ENCODE measurements around the gene ATOH8.

The ATOH8 gene

GRCh38 chr2:85734942-85735608 is 18.7 kb upstream of the ATOH8 start:
- H3K27me3 ChIP-seq (ENCODE audit: insufficient read depth, poor library complexity, severe bottlenecking), result no peaks in the 10 kb centered on the region
- TF ChIP-seq GABPA (IDR thresholded peaks at IDR 0.05; ENCODE audit: low read depth) (no peak), POLR2AphosphoS5 (IDR thresholded peaks at IDR 0.05; ENCODE audit: low read depth) (no peak), SPI1 (IDR thresholded peaks at IDR 0.05; ENCODE audit: borderline replicate concordance, low read depth) (no peak), CTCF (IDR thresholded peaks at IDR 0.05; ENCODE audit: insufficient read depth, low read length) (no peak)
- TF ChIP-seq, protein P1, sequence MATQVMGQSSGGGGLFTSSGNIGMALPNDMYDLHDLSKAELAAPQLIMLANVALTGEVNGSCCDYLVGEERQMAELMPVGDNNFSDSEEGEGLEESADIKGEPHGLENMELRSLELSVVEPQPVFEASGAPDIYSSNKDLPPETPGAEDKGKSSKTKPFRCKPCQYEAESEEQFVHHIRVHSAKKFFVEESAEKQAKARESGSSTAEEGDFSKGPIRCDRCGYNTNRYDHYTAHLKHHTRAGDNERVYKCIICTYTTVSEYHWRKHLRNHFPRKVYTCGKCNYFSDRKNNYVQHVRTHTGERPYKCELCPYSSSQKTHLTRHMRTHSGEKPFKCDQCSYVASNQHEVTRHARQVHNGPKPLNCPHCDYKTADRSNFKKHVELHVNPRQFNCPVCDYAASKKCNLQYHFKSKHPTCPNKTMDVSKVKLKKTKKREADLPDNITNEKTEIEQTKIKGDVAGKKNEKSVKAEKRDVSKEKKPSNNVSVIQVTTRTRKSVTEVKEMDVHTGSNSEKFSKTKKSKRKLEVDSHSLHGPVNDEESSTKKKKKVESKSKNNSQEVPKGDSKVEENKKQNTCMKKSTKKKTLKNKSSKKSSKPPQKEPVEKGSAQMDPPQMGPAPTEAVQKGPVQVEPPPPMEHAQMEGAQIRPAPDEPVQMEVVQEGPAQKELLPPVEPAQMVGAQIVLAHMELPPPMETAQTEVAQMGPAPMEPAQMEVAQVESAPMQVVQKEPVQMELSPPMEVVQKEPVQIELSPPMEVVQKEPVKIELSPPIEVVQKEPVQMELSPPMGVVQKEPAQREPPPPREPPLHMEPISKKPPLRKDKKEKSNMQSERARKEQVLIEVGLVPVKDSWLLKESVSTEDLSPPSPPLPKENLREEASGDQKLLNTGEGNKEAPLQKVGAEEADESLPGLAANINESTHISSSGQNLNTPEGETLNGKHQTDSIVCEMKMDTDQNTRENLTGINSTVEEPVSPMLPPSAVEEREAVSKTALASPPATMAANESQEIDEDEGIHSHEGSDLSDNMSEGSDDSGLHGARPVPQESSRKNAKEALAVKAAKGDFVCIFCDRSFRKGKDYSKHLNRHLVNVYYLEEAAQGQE (IDR thresholded peaks at IDR 0.05; ENCODE audit: insufficient replicate concordance, low read depth), result no peak
- DNase-seq (ENCODE audit: low read depth in 1 of 2, low spot score in 1 of 2), result no peak
- no peak overlapping the region for H3K27ac ChIP-seq (replicated peaks)
- no peak overlapping the region for H3K4me3 ChIP-seq (replicated peaks; ENCODE audit: insufficient read depth, low read length)

DNA sequence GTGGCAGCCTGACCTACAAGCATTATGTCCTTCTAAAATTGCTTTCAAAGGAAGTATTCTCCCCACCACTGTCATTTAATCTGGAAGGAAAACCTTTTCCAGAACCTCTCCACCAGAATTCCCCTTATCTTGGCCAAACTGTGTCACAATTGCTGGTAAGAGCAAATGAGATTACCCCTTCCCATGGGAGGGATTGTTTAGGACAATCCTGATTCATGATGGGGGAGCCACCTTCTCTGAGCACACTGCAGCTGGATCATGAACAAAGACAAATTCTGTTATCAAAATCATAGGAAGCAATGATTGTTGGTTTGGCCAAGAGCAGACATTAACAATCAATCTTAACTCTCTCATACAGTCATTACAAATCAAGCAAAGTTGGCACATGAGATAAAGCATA is 18.1 kb upstream of the ATOH8 start:
- Histone ChIP-seq H3K4me3 (replicated peaks; ENCODE audit: insufficient read depth, low read length) (no peak overlapping the region), H3K27ac (replicated peaks) (no peak overlapping the region), H3K27me3 (ENCODE audit: insufficient read depth, poor library complexity, severe bottlenecking) (no peaks in the 10 kb centered on the region)
- TF ChIP-seq GABPA (IDR thresholded peaks at IDR 0.05; ENCODE audit: low read depth), result no peak
- TF ChIP-seq, protein P1 (IDR thresholded peaks at IDR 0.05; ENCODE audit: insufficient replicate concordance, low read depth), result no peak
- TF ChIP-seq POLR2AphosphoS5 (IDR thresholded peaks at IDR 0.05; ENCODE audit: low read depth), result no peak
- TF ChIP-seq SPI1 (IDR thresholded peaks at IDR 0.05; ENCODE audit: borderline replicate concordance, low read depth), result no peak
- no peak for TF ChIP-seq CTCF (IDR thresholded peaks at IDR 0.05; ENCODE audit: insufficient read depth, low read length)
- DNase-seq (ENCODE audit: low read depth in 1 of 2, low spot score in 1 of 2), result no peak

DNA sequence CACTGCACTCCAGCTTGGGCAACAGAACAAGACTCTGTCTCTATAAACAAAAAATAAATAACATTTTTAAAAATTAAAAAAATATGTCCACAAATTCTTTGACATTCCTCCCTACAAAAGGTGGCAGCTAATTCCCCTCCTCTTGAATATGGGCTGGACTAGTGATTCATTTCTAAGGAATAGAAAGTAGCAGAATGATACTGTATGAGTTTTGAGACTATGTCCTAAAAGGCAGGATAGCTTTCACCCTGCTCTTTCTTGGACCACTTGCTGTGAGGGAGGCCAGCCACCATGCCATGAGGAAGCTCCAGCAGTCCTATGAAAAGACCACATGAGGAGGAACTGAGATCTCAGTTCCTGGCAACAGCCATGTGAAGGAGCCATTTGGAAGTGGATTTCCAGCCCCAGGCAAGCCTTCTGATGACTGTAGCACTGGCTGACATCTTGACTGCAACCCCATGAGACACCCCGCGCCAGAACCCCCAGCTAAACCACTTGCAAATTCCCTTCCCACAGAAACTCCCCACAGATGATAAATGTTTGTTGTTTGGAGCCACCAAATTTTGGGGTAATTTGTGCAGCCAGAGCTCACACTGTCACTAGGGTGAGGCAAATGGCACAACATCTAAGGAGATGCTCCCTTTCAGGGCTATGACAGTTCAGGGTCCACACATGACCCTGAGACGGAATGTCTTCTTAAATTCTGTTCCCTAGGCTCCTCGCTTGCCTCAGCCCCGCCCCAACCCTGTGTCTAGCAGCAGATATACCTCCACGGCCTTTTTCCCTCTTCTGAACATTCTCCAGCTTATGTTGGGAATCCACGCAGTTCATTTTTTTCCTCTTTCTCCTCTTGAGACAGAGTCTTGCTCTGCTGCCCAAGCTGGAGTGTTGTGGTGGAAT is 17.1 kb upstream of the ATOH8 start:
- H3K27me3 ChIP-seq (ENCODE audit: insufficient read depth, poor library complexity, severe bottlenecking), result no peaks in the 10 kb centered on the region
- H3K27ac ChIP-seq (replicated peaks), result no peak overlapping the region
- TF ChIP-seq, protein P1 (IDR thresholded peaks at IDR 0.05; ENCODE audit: insufficient replicate concordance, low read depth), result no peak
- TF ChIP-seq CTCF (IDR thresholded peaks at IDR 0.05; ENCODE audit: insufficient read depth, low read length) (no peak), GABPA (IDR thresholded peaks at IDR 0.05; ENCODE audit: low read depth) (no peak), SPI1 (IDR thresholded peaks at IDR 0.05; ENCODE audit: borderline replicate concordance, low read depth) (no peak), POLR2AphosphoS5 (IDR thresholded peaks at IDR 0.05; ENCODE audit: low read depth) (no peak)
- H3K4me3 ChIP-seq (replicated peaks; ENCODE audit: insufficient read depth, low read length), result no peak overlapping the region
- no peak for DNase-seq (ENCODE audit: low read depth in 1 of 2, low spot score in 1 of 2)
